Measurements from ENCODE around the gene SMCO3.

- TF ChIP-seq POLR2A (IDR thresholded peaks at IDR 0.05; ENCODE audit: extremely low read depth, insufficient read length) (no peak), MAX (IDR thresholded peaks at IDR 0.05; ENCODE audit: low read depth, low read length) (no peak), MYC (IDR thresholded peaks at IDR 0.05; ENCODE audit: low read depth, low read length) (no peak)
- TF ChIP-seq, protein P1, sequence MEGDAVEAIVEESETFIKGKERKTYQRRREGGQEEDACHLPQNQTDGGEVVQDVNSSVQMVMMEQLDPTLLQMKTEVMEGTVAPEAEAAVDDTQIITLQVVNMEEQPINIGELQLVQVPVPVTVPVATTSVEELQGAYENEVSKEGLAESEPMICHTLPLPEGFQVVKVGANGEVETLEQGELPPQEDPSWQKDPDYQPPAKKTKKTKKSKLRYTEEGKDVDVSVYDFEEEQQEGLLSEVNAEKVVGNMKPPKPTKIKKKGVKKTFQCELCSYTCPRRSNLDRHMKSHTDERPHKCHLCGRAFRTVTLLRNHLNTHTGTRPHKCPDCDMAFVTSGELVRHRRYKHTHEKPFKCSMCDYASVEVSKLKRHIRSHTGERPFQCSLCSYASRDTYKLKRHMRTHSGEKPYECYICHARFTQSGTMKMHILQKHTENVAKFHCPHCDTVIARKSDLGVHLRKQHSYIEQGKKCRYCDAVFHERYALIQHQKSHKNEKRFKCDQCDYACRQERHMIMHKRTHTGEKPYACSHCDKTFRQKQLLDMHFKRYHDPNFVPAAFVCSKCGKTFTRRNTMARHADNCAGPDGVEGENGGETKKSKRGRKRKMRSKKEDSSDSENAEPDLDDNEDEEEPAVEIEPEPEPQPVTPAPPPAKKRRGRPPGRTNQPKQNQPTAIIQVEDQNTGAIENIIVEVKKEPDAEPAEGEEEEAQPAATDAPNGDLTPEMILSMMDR (IDR thresholded peaks at IDR 0.05; ENCODE audit: low read depth, low read length), result no peak
Measured at GRCh38 chr12:14781563-14781962, 32.4 kb downstream of the SMCO3 start.

Measured in NB4 (cell line).